B cell (primary cell): ENCODE data around the gene CAPN11. TPM values are rescaled to one million over a fixed set of nuclear protein-coding genes. Genes with fewer than 3 reads are reported as not detected.

Source experiments
- ATAC-seq: fragments of 200-7000 bp; cut with Tn5 transposase; one replicate; pipeline ENCODE4 v1.10.0; 2021; ENCODE audit warnings: low read depth, mild to moderate bottlenecking, moderate number of reproducible peaks, moderate library complexity
- CTCF ChIA-PET: fragments of 350-600 bp; sonication (Branson Sonifier 250); formaldehyde crosslinking; loops from one replicate; lab custom pipeline; 2021; ENCODE audit warnings: antibody characterized with exemption, inconsistent platforms; lab: Charles Lee
- POLR2A ChIA-PET: fragments of 350-600 bp; sonication (Branson Sonifier 250); formaldehyde crosslinking; loops from one replicate; lab custom pipeline; 2021; ENCODE audit warnings: antibody characterized with exemption; lab: Charles Lee
- DNase-seq: peaks from one replicate; pipeline ENCODE4 v3.0.0; 2013
- H2AFZ ChIP-seq: 2 replicates; pipeline ENCODE4 v1.6.1; 2012; ENCODE audit warnings: mild to moderate bottlenecking, low read depth, low read length; ENCODE audit not compliant: insufficient read depth, poor library complexity, severe bottlenecking
- H3K27ac ChIP-seq, 2 donors: 1 replicate in 1 of 2; 2 replicates in 1 of 2; pipeline ENCODE4 v1.5.1; 2012 to 2013; ENCODE audit warnings: low read length in 2 of 2, mild to moderate bottlenecking in 2 of 2, moderate library complexity in 1 of 2
- H3K27me3 ChIP-seq, 4 experiments: fragments of 200-600 bp in 1 of 4; sonication (generic) in 1 of 4; replicated peaks in 1 of 4; 1 replicate in 2 of 4; 2 replicates in 2 of 4; pipeline versions ENCODE4 v1.6.1 to v1.7.0; 2013 to 2016; ENCODE audit warnings: low read length in 3 of 4, mild to moderate bottlenecking in 2 of 4, mixed read lengths in 1 of 4, moderate library complexity in 1 of 4; ENCODE audit not compliant: insufficient read depth in 4 of 4, control insufficient read depth in 3 of 4; ENCODE audit errors: control extremely low read depth in 1 of 4
- H3K36me3 ChIP-seq, 2 experiments: replicated peaks in 1 of 2; 1 replicate in 1 of 2; 2 replicates in 1 of 2; pipeline versions ENCODE4 v1.6.1 to v1.7.1; 2013; ENCODE audit warnings: low read length in 1 of 2; ENCODE audit not compliant: insufficient read depth in 2 of 2, control insufficient read depth in 1 of 2; ENCODE audit errors: control extremely low read depth in 1 of 2, extremely low read depth in 1 of 2
- H3K4me1 ChIP-seq, 2 donors: fragments of 200-600 bp in 1 of 2; sonication (generic) in 1 of 2; 1 replicate in 1 of 2; 2 replicates in 1 of 2; pipeline versions ENCODE4 v1.5.1 to v1.6.1; 2013 to 2017; ENCODE audit warnings: low read length in 2 of 2; ENCODE audit not compliant: control insufficient read depth in 2 of 2, insufficient read depth in 2 of 2
- H3K4me2 ChIP-seq: replicated peaks from 2 replicates; pipeline ENCODE3; 2012; ENCODE audit warnings: mild to moderate bottlenecking, low read depth, low read length; ENCODE audit not compliant: poor library complexity, severe bottlenecking
- H3K4me3 ChIP-seq, 5 experiments: fragments of 200-600 bp in 1 of 5; sonication (generic) in 1 of 5; 1 replicate in 3 of 5; 2 replicates in 2 of 5; pipeline versions ENCODE4 v1.5.1 to v1.7.0; 2011 to 2016; ENCODE audit warnings: low read length in 4 of 5, mild to moderate bottlenecking in 4 of 5, low read depth in 2 of 5, control low read depth in 1 of 5, moderate library complexity in 1 of 5; ENCODE audit not compliant: insufficient read depth in 1 of 5; ENCODE audit errors: control extremely low read depth in 1 of 5, extremely low read depth in 1 of 5
- H3K79me2 ChIP-seq: fragments of 200-600 bp; sonication (generic); one replicate; pipeline ENCODE4 v1.6.0; 2016; ENCODE audit warnings: low read length; ENCODE audit not compliant: control insufficient read depth, insufficient read depth
- H3K9ac ChIP-seq: fragments of 200-600 bp; sonication (generic); 2 replicates; pipeline ENCODE4 v1.6.1; 2017; ENCODE audit warnings: mild to moderate bottlenecking, low read length, moderate library complexity
- H3K9me3 ChIP-seq, 3 donors: one replicate each; pipeline versions ENCODE4 v1.6.1 to v1.7.1; 2013; ENCODE audit warnings: low read length in 2 of 3; ENCODE audit not compliant: control insufficient read depth in 2 of 3, insufficient read depth in 1 of 3; ENCODE audit errors: control extremely low read depth in 1 of 3
- H4K20me1 ChIP-seq: 2 replicates; pipeline ENCODE4 v1.6.0; 2012; ENCODE audit warnings: mild to moderate bottlenecking, low read length; ENCODE audit not compliant: insufficient read depth, control insufficient read depth, poor library complexity, severe bottlenecking
- H3K27ac Mint-ChIP-seq: one replicate; pipeline ENCODE4 v1.8.0; 2021; ENCODE audit warnings: mixed read lengths
- H3K27me3 Mint-ChIP-seq: one replicate; pipeline ENCODE4 v1.8.0; 2021; ENCODE audit warnings: mixed read lengths
- H3K4me1 Mint-ChIP-seq: one replicate; pipeline ENCODE4 v1.8.0; 2021; ENCODE audit warnings: mixed read lengths
- H3K4me3 Mint-ChIP-seq: one replicate; pipeline ENCODE4 v1.8.0; 2021; ENCODE audit warnings: mixed read lengths
- H3K9me3 Mint-ChIP-seq: one replicate; pipeline ENCODE4 v1.8.0; 2022; ENCODE audit warnings: mixed read lengths; ENCODE audit not compliant: insufficient read depth
- EZH2 ChIP-seq: IDR thresholded peaks from 2 replicates; pipeline ENCODE4 v1.6.1; 2012; ENCODE audit warnings: borderline replicate concordance, low read depth, mild to moderate bottlenecking, moderate library complexity, low read length; ENCODE audit not compliant: insufficient read depth, poor library complexity, severe bottlenecking
- WGBS: methylation state at CpG from one replicate; pipeline ENCODE4 v1.1.5; 2013; ENCODE audit warnings: missing lambda C conversion rate; ENCODE audit not compliant: insufficient coverage; 5-methylcytosine and 5-hydroxymethylcytosine counted together
- intact Hi-C: fragments of 100-400 bp; cut with micrococcal nuclease; formaldehyde crosslinking; loops from one replicate; pipeline ENCODE4 v1.10.0; 2022
- polyA plus RNA-seq: library from polyadenylated mRNA; depleted of rRNA; stranded (reverse); fragments of >200 nt; gene quantifications from 2 replicates; pipeline ENCODE4 v1.2.3, GENCODE V29; 2012
- total RNA-seq, 2 donors: library from RNA; stranded (reverse); fragments of 120-200 nt in 1 of 2; gene quantifications; 1 replicate in 1 of 2; 2 replicates in 1 of 2; pipeline versions ENCODE4 v1.2.3 to v1.2.4, GENCODE V29; 2013 to 2022
- TF ChIP-seq, protein P1 (sequence below): fragments of 200-600 bp; IDR thresholded peaks from one replicate; pipeline ENCODE4 v1.8.0; 2022; ENCODE audit warnings: antibody characterized with exemption, mild to moderate bottlenecking

CAPN11 gene
- total and polyA plus RNA-seq, 2 donors (not counting 1 experiment from before 2014, with no cell fraction given): not detected

- Histone ChIP-seq H3K4me1 (peaks cover 10 to 13% of the 10 kb centered on the region in 2 donors), H3K9ac (no peak overlapping the region), H3K79me2 (no peaks in the 10 kb centered on the region), H3K9me3 (peaks cover 0 to 3% (median 0%) of the 10 kb centered on the region in 3 donors), H3K4me2 (no peak overlapping the region), H3K4me3 (no peak overlapping the region), H3K27me3 (peaks cover 0 to 13% (median under 1%) of the 10 kb centered on the region in 4 experiments), H4K20me1 (no peaks in the 10 kb centered on the region), H3K27ac (no peak overlapping the region), H3K36me3 (no peaks in the 10 kb centered on the region), H2AFZ (no peak overlapping the region)
- no peaks in the 10 kb centered on the region for H3K27me3 Mint-ChIP-seq
- intact Hi-C loops: no loop called here
- POLR2A ChIA-PET: no interaction called here
- ATAC-seq: no peak
- peaks cover 14% of the 10 kb centered on the region for H3K4me1 Mint-ChIP-seq
- DNase-seq: no peak
- H3K27ac Mint-ChIP-seq: no peak overlapping the region
- WGBS: 91% methylated on average over 8 of the region's 9 CpGs
- no peaks in the 10 kb centered on the region for H3K9me3 Mint-ChIP-seq
- no peak for TF ChIP-seq EZH2
- TF ChIP-seq, protein P1, sequence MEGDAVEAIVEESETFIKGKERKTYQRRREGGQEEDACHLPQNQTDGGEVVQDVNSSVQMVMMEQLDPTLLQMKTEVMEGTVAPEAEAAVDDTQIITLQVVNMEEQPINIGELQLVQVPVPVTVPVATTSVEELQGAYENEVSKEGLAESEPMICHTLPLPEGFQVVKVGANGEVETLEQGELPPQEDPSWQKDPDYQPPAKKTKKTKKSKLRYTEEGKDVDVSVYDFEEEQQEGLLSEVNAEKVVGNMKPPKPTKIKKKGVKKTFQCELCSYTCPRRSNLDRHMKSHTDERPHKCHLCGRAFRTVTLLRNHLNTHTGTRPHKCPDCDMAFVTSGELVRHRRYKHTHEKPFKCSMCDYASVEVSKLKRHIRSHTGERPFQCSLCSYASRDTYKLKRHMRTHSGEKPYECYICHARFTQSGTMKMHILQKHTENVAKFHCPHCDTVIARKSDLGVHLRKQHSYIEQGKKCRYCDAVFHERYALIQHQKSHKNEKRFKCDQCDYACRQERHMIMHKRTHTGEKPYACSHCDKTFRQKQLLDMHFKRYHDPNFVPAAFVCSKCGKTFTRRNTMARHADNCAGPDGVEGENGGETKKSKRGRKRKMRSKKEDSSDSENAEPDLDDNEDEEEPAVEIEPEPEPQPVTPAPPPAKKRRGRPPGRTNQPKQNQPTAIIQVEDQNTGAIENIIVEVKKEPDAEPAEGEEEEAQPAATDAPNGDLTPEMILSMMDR: no peak
- no peak overlapping the region for H3K4me3 Mint-ChIP-seq
- CTCF ChIA-PET: interaction anchor here (0.6 to 2.0 kb wide), 2 partner anchors 10 to 167 kb away, joined by 4 to 7 read pairs; no protein-coding TSS in a partner anchor
Measured at GRCh38 chr6:44178424-44179071, 19.9 kb downstream of the CAPN11 start.

- DNase-seq: no peak
- Mint-ChIP-seq H3K27me3 (peaks cover under 1% of the 10 kb centered on the region), H3K27ac (no peak overlapping the region), H3K4me3 (no peak overlapping the region), H3K4me1 (peaks cover 14% of the 10 kb centered on the region), H3K9me3 (no peaks in the 10 kb centered on the region)
- ChIA-PET CTCF (interaction anchor here (0.6 kb wide), 1 partner anchor 166 kb away, joined by 4 read pairs; no protein-coding TSS in a partner anchor), POLR2A (no interaction called here)
- Histone ChIP-seq H3K9ac (no peak overlapping the region), H2AFZ (no peak overlapping the region), H3K27ac (no peak overlapping the region), H3K4me3 (no peak overlapping the region), H3K36me3 (no peaks in the 10 kb centered on the region), H4K20me1 (no peaks in the 10 kb centered on the region), H3K27me3 (peaks cover 0 to 14% (median 0%) of the 10 kb centered on the region in 4 experiments), H3K9me3 (peaks cover 0 to 3% (median 0%) of the 10 kb centered on the region in 3 donors), H3K4me2 (no peak overlapping the region), H3K79me2 (no peaks in the 10 kb centered on the region), H3K4me1 (peaks cover 10 to 13% of the 10 kb centered on the region in 2 donors)
- no peak for TF ChIP-seq EZH2
- TF ChIP-seq, protein P1: no peak
- no peak for ATAC-seq
- 86% methylated on average over 4 of the region's 4 CpGs for WGBS
- intact Hi-C loops: no loop called here
Measured at GRCh38 chr6:44179072-44179536, 20.5 kb downstream of the CAPN11 start.
